Fibroblast of villous mesenchyme (primary cell): ENCODE results near the gene NPAS2. TPM values are rescaled to one million over a fixed set of nuclear protein-coding genes. Genes with fewer than 3 reads are reported as not detected.

Source experiments
- DNase-seq: peaks from one replicate; pipeline ENCODE4 v3.0.0-alpha.2; 2010; ENCODE audit warnings: low read depth
- H3K4me3 ChIP-seq: 2 replicates; pipeline ENCODE4 v1.5.1; 2011; ENCODE audit warnings: low read depth, mild to moderate bottlenecking, low read length
- CTCF ChIP-seq: IDR thresholded peaks from 2 replicates; pipeline ENCODE4 v1.5.1; 2012; ENCODE audit warnings: low read depth, mild to moderate bottlenecking, low read length; ENCODE audit not compliant: insufficient read depth
- total RNA-seq: library from RNA; depleted of rRNA; stranded (reverse); fragments of >200 nt; gene quantifications from 2 replicates; pipeline ENCODE4 v1.2.3, GENCODE V29; 2012

Gene NPAS2
- total RNA-seq, 1 donor: 17.3 TPM

- DNase-seq: no peak
- TF ChIP-seq CTCF: no peak
- no peak overlapping the region for H3K4me3 ChIP-seq
Observed at GRCh38 chr2:100785626-100786296, 34.2 kb upstream of the NPAS2 start.

- DNase-seq: peak; percentile 49
- TF ChIP-seq CTCF: no peak
- H3K4me3 ChIP-seq: no peak overlapping the region
Observed at GRCh38 chr2:100786297-100786658, 33.7 kb upstream of the NPAS2 start.

- no peak for TF ChIP-seq CTCF
- no peak overlapping the region for H3K4me3 ChIP-seq
- DNase-seq: no peak
Observed at GRCh38 chr2:100786985-100787384, 33.0 kb upstream of the NPAS2 start.

- no peak for DNase-seq
- no peak for TF ChIP-seq CTCF
Observed at GRCh38 chr2:100789361-100789760, 30.6 kb upstream of the NPAS2 start.

GRCh38 chr2:100791294-100791935 is 28.5 kb upstream of the NPAS2 start:
- no peak overlapping the region for H3K4me3 ChIP-seq
- DNase-seq: no peak
- no peak for TF ChIP-seq CTCF

More at GRCh38 chr2:100789361-100789760, 30.6 kb upstream of the NPAS2 start:
- H3K4me3 ChIP-seq: no peak overlapping the region

- TF ChIP-seq CTCF: no peak
Observed at GRCh38 chr2:100791936-100792308, 28.0 kb upstream of the NPAS2 start.

GRCh38 chr2:100793220-100793619 is 26.7 kb upstream of the NPAS2 start:
- TF ChIP-seq CTCF: no peak
- H3K4me3 ChIP-seq: no peak overlapping the region
- no peak for DNase-seq

More at GRCh38 chr2:100791936-100792308, 28.0 kb upstream of the NPAS2 start:
- H3K4me3 ChIP-seq: no peak overlapping the region
- DNase-seq: no peak
